GM18502 (cell line): ENCODE data around the gene CHD6.

Source experiments
- ATAC-seq: cut with Tn5 transposase; IDR thresholded peaks from one replicate; pipeline ENCODE4 v1.9.1; 2021; ENCODE audit warnings: mild to moderate bottlenecking; ENCODE audit not compliant: unreplicated experiment, poor library complexity

CHD6 gene

GRCh38 chr20:41443691-41444090 is 174.5 kb downstream of the CHD6 start:
- ATAC-seq: peak; percentile 47

GRCh38 chr20:41440882-41441281 is 177.3 kb downstream of the CHD6 start:
- ATAC-seq: no peak

DNA sequence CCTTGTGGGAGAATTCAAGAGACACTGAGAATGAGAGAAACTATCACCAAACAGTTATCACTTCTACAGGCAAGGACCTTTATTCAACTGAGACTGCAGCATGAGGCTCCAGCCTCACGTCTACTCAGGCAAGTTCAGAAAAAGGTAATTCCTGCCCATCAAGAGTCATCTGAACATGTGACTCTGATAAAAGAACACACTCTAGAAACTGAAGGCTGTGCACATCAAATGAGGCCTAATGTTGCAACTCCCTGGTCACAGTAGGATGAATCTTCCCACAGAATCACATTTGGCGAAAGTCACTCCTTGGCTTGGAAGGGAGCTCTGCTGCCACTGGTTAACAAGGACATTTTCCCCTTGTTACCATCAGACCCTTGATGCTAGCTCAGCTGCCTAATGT is 180.3 kb downstream of the CHD6 start:
- no peak for ATAC-seq

- ATAC-seq: no peak
These were observed 181.5 kb downstream of the CHD6 start for GRCh38 chr20:41436679-41437078.

DNA sequence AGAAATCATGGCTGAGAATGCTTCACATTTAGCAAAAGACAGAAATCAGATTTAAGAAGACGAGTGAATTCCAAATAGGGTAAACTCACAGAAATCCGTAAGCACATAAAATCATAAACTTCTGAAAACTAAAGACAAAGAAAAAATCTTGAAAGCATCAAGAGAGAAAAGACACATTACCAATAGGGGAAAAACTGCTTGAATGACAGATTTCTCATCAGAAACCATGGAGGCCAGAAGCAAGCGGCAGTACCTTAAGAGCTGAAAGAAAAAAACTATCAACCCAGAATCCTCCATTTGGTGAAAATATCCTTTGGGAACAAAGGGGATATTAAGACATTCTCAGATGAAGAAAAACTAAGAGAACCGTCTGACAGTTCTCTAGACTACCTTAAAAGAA is 185.0 kb downstream of the CHD6 start:
- ATAC-seq: no peak

DNA sequence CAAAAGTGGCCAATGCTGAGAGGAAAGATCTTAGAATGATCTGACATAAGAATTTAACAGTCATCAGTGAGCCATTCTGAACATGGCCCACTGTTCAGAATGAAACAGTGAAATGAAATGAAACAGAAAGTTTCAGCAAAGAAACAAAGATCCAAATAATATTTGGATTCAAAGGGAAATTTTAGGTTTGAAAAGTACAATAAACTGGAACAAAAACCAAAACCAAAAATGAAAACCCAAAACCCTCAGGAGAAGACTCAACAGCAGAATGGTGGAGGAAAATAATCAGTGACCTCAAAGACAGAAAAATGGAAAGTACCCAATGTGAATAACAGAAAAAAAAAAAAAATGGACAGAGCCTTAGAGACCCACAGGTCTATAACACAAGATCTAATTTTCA is 185.4 kb downstream of the CHD6 start:
- peak; percentile 42 for ATAC-seq

DNA sequence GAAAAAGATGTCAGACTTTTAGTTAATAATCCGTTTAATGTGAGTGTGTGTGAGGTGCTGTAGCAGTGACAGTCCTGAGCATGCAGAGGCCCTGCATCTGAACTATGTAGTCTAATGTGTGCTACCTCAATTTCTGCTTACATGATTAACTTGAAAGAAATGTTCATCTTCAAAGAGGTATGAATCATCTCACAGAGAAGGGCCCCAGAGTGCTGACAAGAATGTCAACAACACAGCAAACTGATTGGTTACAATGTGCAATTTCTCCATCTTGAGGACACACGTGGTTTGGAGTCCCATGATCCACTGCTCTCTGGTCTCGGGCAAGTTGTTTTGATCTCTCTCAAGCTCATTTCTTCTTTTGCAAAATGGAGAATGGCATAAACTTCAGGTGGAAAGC is 189.9 kb downstream of the CHD6 start:
- no peak for ATAC-seq

DNA sequence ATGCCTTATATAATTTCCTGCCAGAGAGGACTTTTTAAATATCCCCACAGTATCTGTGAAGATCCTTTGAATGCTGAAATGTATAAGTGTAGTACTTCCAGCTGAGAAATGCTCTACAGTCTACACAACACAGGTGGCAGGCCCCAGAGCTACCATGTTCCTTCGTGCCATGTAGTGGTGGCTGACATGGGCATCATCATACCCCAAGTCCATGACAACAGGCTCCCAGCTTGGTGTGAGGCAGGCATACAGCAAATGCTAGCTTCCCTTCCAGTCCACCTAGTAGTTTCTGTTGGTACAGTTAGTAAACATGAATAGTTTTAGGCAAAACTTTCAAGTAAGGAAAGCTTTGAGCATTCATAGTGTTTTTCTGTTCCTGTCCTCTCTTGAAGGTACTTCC is 190.3 kb downstream of the CHD6 start:
- ATAC-seq: no peak

GRCh38 chr20:41426976-41427375 is 191.2 kb downstream of the CHD6 start:
- no peak for ATAC-seq

- ATAC-seq: no peak
These were observed 191.9 kb downstream of the CHD6 start for GRCh38 chr20:41426086-41426830.

GRCh38 chr20:41425180-41425884 is 192.8 kb downstream of the CHD6 start:
- ATAC-seq: no peak

- ATAC-seq: no peak
These were observed 193.6 kb downstream of the CHD6 start for GRCh38 chr20:41424546-41424945.

DNA sequence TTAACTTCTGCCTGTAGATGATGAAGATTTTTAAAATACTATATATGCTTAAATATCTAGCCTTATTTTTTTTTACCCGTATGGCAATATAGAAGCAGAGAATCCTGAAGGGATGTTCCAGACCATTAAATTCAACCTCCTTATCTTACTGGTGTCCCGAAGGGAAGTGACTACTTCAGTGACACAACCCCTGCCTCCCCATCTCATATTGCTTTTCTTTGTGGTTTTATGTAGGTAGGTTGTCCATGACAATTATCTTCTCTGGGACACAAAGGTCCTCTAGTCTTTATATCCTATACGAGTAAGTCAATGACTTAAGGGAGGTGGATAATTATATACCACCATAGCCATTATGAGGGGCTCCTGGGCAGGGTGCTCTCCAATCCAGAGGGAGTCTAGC is 194.2 kb downstream of the CHD6 start:
- ATAC-seq: no peak

DNA sequence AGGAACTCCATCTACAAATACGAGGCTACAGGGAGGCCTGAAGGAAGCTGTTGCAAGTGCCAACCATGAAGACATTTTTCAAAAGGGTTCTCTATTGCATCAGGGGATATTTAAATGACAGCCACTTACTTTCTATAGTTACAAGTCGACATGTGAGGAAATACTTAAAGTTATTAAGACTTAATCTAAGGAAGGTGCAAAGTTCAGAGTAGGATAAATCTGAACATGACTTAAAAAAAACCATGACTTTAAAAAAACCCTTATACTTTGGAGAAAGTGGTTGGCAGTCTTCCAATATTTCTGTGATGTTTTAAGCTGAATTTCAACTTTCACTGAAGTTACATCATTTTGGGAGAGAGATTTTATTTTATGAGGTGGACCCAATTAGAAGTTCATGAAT is 195.2 kb downstream of the CHD6 start:
- no peak for ATAC-seq

DNA sequence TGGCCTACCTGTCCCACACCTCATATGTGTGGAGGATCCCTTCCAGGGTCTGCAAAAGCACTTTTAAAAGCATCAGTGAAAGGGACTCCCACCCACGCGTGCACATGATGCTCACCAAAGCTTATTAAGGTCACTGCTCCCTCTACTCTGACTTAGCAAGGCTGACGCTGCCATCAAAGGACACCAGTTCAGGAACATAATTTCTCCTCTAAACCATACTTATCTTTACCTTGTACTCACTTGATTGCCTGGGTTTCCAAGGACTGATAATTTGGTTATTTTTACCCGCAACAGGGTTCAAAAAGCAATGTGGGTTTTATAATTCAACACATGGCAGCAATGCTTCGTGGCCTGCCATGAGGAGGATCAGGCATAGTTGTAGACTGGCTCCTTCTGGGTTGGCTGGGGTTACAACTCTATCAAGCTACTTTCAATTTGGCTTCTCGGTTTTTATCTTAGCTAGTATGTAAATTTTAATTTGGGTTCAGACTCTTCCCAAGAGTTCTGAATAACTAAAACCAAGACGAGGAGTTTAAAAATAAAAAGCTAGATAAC is 199.4 kb downstream of the CHD6 start:
- no peak for ATAC-seq

- no peak for ATAC-seq
These were observed 200.1 kb downstream of the CHD6 start for GRCh38 chr20:41418031-41418430.

DNA sequence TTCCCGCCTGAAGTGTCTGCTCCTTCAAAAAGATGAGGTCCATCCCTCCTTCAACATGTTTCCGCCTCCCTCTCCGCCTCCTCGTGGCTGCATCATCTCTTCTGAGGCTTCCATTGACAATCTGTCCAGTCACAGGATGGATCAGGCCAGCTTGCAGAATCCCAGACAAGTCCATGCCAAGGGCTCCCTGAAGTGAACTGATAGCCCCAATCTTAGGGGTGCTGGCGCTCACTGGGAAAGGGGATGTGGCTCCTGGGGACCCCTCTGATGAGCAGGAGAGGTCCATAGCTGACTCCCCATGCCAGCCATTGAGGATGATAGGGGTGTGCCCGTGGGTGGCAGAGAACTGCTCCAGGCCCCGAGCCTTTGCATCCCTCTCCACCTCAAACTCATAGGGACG is 203.0 kb downstream of the CHD6 start:
- no peak for ATAC-seq

DNA sequence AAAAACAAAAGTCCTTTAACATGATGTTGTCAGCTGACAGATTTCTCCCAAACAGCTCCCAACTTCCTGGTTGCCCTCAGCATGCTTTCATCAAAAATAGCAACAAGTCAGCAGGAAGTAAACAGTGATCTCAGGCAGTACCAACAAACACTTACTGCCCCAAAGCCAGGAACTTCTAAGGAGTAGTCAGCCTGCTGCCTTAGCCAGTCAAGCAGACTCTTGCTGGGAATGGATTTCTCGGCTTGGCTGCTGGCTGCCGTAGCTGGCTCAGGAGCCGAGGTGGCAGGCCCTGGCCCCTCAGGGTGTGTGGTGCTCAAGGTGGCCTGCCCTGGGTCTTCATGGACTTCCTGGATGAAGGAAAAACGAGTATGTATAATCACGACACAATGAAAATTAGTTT is 205.0 kb downstream of the CHD6 start:
- ATAC-seq: no peak

DNA sequence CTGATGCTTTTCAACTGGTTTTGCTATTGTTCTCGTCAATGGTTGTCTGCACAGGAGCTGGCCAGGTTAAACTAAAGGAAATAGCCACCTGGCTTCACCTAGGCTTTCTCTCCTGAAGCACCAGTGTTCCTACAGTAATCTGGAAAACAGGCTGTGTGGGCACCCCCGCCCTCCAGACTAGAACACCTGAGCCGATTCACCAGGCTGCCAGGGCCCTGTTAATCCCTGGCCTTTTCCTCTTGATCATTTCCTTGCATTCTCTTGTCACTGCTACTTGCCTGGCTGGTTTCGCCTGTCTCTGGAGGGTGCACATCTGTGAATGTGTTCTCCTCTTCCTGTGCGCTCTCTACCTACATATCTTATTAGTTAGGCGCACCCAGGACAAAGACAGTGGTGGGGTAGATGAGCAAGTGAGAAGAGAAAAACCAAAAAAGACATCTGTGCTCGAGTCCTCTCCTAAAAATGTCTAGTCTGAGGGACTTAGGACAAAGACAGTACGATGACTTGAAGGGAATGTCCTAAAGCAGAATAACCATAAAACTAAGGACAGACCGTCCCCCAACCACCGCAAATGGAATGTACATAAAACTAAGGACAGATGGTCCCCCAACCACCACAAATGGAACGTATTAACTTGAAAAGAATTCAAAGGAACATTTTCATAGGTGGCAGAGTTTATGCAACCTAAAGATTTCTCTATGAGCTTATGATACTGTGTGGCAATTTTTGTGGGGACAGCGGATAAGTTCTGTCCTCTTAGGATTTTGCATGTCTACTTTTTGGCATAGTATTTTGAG is 205.7 kb downstream of the CHD6 start:
- no peak for ATAC-seq

- ATAC-seq: no peak
These were observed 206.8 kb downstream of the CHD6 start for GRCh38 chr20:41411391-41411847.

GRCh38 chr20:41408986-41409385 is 209.2 kb downstream of the CHD6 start:
- ATAC-seq: no peak
